ENCODE results near the gene RBBP8NL.

GRCh38 chr20:62372042-62372993 is 55.0 kb downstream of the RBBP8NL start:
- TF ChIP-seq ZBTB33 (IDR thresholded peaks at IDR 0.05) (no peak), MAX (IDR thresholded peaks at IDR 0.05) (no peak), JUND (IDR thresholded peaks at IDR 0.05) (no peak), SP1 (IDR thresholded peaks at IDR 0.05) (no peak), RXRA (IDR thresholded peaks at IDR 0.05) (no peak), TAF1 (conservative IDR thresholded peaks at IDR 0.05) (no peak)
- TF ChIP-seq, protein P1, sequence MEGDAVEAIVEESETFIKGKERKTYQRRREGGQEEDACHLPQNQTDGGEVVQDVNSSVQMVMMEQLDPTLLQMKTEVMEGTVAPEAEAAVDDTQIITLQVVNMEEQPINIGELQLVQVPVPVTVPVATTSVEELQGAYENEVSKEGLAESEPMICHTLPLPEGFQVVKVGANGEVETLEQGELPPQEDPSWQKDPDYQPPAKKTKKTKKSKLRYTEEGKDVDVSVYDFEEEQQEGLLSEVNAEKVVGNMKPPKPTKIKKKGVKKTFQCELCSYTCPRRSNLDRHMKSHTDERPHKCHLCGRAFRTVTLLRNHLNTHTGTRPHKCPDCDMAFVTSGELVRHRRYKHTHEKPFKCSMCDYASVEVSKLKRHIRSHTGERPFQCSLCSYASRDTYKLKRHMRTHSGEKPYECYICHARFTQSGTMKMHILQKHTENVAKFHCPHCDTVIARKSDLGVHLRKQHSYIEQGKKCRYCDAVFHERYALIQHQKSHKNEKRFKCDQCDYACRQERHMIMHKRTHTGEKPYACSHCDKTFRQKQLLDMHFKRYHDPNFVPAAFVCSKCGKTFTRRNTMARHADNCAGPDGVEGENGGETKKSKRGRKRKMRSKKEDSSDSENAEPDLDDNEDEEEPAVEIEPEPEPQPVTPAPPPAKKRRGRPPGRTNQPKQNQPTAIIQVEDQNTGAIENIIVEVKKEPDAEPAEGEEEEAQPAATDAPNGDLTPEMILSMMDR (IDR thresholded peaks at IDR 0.05; ENCODE audit: low read depth, low read length, missing input control) = no peak
- TF ChIP-seq, protein P2, sequence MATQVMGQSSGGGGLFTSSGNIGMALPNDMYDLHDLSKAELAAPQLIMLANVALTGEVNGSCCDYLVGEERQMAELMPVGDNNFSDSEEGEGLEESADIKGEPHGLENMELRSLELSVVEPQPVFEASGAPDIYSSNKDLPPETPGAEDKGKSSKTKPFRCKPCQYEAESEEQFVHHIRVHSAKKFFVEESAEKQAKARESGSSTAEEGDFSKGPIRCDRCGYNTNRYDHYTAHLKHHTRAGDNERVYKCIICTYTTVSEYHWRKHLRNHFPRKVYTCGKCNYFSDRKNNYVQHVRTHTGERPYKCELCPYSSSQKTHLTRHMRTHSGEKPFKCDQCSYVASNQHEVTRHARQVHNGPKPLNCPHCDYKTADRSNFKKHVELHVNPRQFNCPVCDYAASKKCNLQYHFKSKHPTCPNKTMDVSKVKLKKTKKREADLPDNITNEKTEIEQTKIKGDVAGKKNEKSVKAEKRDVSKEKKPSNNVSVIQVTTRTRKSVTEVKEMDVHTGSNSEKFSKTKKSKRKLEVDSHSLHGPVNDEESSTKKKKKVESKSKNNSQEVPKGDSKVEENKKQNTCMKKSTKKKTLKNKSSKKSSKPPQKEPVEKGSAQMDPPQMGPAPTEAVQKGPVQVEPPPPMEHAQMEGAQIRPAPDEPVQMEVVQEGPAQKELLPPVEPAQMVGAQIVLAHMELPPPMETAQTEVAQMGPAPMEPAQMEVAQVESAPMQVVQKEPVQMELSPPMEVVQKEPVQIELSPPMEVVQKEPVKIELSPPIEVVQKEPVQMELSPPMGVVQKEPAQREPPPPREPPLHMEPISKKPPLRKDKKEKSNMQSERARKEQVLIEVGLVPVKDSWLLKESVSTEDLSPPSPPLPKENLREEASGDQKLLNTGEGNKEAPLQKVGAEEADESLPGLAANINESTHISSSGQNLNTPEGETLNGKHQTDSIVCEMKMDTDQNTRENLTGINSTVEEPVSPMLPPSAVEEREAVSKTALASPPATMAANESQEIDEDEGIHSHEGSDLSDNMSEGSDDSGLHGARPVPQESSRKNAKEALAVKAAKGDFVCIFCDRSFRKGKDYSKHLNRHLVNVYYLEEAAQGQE (IDR thresholded peaks at IDR 0.05) = no peak
